B cell (primary cell): ENCODE measurements around the gene MFAP3L.

Source experiments
- CTCF ChIP-seq: fragments of 200-600 bp; IDR thresholded peaks from one replicate; pipeline ENCODE4 v1.8.0; 2022; ENCODE audit warnings: antibody characterized with exemption, mild to moderate bottlenecking
- EZH2 ChIP-seq: IDR thresholded peaks from 2 replicates; pipeline ENCODE4 v1.6.1; 2012; ENCODE audit warnings: borderline replicate concordance, low read depth, mild to moderate bottlenecking, moderate library complexity, low read length; ENCODE audit not compliant: insufficient read depth, poor library complexity, severe bottlenecking

DNA sequence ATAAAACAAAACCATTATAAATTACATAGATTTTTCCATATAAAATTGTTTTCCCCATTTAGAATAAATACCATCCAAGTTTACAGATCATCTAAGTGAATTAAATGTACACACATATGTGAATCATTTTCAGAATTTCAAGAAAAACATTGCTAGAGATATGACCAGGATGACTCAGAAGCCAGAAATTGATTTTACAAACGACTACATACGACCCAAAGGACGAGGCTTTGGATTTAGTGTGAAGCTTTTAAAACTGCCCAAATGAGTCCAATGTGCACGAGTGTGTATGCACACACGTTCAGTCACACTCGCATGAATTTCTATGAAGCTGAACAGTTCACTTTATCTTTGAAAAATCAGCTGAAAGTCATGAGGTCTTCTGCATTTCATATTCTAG lies 37.9 kb downstream of the MFAP3L start:
- TF ChIP-seq CTCF, result no peak
- no peak for TF ChIP-seq EZH2
